Esophagus squamous epithelium (tissue), 4 donors: ENCODE data around the gene MOB2.

ENCODE experiments used
- CTCF ChIP-seq, 6 experiments: fragments of 450-650 bp in 4 of 6; fragments of 200-600 bp in 2 of 6; sonication (generic) in 2 of 6; IDR thresholded peaks; one replicate each; pipeline ENCODE4 v1.5.1; 2016 to 2019; ENCODE audit warnings: antibody characterized with exemption in 6 of 6, mild to moderate bottlenecking in 4 of 6, moderate library complexity in 4 of 6
- POLR2A ChIP-seq, 4 donors: fragments of 450-650 bp; IDR thresholded peaks; one replicate each; pipeline ENCODE4 v1.6.1; 2017; ENCODE audit warnings: antibody characterized with exemption in 4 of 4, mild to moderate bottlenecking in 4 of 4, moderate library complexity in 3 of 4

- TF ChIP-seq CTCF (IDR thresholded peaks at IDR 0.05) = no peak
- no peak for TF ChIP-seq POLR2A (IDR thresholded peaks at IDR 0.05)
These were observed 46.8 kb upstream of the MOB2 start for GRCh38 chr11:1533342-1533725.
